GM21381 (cell line): ENCODE results near the gene POLA2.
"Not testable (repeated sequence)": the region's sequence is repeated elsewhere in the genome, so short reads cannot be mapped to it uniquely, and the experiment has no call there.

Experiments
- ATAC-seq: cut with Tn5 transposase; IDR thresholded peaks from one replicate; pipeline ENCODE4 v1.9.1; 2021; ENCODE audit warnings: mild to moderate bottlenecking, moderate library complexity; ENCODE audit not compliant: unreplicated experiment

Gene POLA2

GRCh38 chr11:65241692-65242091 is 20.1 kb upstream of the POLA2 start:
- ATAC-seq, result no peak

DNA sequence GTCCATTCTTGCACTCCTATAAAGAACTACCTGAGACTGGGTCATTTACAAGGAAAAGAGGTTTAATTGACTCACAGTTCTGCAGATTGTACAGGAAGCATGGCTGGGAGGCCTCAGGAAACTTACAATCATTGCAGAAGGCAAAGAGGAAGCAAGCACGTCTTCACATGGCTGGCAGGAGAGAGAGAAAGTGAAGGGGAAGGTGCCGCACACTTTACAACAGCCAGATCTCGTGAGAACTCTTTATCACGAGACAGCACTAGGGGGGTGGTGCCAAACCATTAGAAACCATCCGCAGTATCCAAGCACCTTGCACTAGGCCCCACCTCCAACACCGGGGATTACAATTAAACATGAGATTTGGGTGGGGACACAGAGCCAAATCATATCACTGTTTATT is 19.4 kb upstream of the POLA2 start:
- ATAC-seq, result no peak

DNA sequence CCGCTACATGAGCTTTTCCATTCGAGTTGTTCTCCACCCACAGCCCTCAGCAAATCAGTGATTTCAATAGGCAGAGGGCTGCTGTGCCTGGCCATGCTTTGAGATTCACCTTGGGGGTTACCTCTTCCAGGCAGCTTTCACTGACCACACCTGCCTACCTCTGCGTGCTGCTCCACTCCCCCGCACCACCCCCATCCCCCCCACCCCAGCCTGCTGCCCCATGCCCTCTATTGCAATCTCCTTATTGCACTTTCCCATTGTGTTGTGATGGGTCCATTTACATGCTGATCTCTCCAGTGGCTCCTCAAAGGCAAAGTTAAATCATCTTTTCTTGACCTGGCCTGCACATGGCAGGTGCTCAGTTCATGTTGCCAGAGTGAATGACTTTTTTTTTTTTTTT is 18.0 kb upstream of the POLA2 start:
- ATAC-seq, result no peak

GRCh38 chr11:65245046-65245445 is 16.7 kb upstream of the POLA2 start:
- not testable (repeated sequence) for ATAC-seq

GRCh38 chr11:65246506-65246905 is 15.3 kb upstream of the POLA2 start:
- no peak for ATAC-seq

GRCh38 chr11:65248184-65248710 is 13.5 kb upstream of the POLA2 start:
- not testable (repeated sequence) for ATAC-seq

GRCh38 chr11:65251476-65251875 is 10.3 kb upstream of the POLA2 start:
- no peak for ATAC-seq

- ATAC-seq, result no peak
These were observed 7.0 kb upstream of the POLA2 start for GRCh38 chr11:65254724-65255123.

DNA sequence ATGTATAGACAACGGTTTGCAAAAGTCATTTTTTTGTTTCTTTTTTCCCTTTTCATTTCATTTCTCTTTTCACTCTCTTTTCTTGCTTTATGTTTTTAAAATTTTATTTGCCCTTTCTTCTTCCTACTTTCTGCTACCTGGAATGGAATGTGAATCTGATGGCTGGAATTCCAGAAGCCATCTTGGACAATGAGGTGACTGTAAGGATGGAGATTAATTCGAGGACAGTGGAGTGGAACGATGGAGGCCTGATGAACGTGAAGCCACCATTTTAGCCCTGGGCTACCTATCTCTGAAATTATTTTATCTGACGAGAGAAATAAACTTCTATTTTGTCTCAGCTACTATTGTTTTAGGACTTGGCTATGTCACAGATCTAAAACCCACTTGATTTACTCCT is 2.8 kb upstream of the POLA2 start:
- ATAC-seq, result no peak

- ATAC-seq, result no peak
These were observed 1.5 kb upstream of the POLA2 start for GRCh38 chr11:65260302-65260701.

GRCh38 chr11:65260756-65261590 is 789 bp upstream of the POLA2 start:
- peak; percentile 13 for ATAC-seq

- ATAC-seq, result no peak
These were observed 569 bp downstream of the POLA2 start for GRCh38 chr11:65262381-65262680.

- no peak for ATAC-seq
These were observed 1.0 kb downstream of the POLA2 start for GRCh38 chr11:65262776-65263175.

DNA sequence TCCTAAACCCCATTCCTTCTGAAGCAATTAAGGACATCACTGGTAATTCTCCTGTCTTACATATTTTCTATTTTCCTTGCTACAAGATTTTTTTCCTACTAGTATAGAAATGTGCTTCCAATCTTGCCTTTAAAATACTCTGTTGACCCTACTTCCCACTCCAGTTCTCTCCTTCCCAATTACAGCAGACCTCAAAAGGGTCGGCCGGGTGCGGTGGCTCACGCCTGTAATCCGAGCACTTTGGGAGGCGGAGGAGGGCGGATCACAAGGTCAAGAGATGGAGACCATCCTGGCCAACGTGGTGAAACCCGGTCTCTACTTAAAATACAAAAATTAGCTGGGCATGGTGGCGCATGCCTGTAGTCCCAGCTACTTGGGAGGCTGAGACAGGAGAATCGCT is 3.0 kb downstream of the POLA2 start:
- ATAC-seq, result not testable (repeated sequence)

DNA sequence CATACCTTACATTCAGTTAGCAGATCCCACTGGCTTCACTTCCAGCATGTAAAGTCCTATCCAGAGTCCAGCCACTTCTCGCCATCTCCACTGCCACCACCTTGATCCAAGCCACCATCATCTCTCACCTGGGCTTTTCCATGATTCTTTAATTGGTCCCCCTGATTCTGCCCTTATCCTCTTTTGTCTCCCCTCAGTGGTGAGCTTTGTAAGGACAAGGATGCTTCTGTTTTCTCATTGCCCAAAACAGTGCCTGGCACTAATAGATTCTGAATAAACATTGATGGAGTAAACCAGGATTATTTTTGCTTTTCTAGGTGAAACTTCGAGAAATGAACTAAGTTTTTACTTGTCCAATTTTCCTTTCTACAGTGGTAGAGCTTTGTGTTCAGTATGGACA is 4.4 kb downstream of the POLA2 start:
- no peak for ATAC-seq

GRCh38 chr11:65274735-65275682 is 13.2 kb downstream of the POLA2 start:
- ATAC-seq, result no peak

DNA sequence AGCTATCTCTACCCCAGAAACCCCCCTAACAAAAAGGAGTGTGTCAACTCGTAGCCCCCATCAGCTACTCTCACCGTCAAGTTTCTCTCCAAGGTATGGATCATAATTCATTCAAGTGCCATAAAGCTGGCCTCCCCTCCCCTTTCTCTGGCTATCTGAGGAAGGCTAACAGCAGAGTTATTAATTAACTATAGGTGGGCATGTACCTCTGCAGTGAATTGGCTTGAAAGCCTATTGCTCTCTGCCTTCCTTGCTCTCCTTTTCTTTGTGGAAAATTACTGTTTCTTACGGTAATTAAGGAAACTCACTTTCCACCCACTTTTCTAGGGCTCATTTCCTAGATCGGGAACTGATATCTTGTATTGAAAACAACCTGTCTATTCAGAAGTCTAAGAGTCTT is 14.1 kb downstream of the POLA2 start:
- no peak for ATAC-seq

DNA sequence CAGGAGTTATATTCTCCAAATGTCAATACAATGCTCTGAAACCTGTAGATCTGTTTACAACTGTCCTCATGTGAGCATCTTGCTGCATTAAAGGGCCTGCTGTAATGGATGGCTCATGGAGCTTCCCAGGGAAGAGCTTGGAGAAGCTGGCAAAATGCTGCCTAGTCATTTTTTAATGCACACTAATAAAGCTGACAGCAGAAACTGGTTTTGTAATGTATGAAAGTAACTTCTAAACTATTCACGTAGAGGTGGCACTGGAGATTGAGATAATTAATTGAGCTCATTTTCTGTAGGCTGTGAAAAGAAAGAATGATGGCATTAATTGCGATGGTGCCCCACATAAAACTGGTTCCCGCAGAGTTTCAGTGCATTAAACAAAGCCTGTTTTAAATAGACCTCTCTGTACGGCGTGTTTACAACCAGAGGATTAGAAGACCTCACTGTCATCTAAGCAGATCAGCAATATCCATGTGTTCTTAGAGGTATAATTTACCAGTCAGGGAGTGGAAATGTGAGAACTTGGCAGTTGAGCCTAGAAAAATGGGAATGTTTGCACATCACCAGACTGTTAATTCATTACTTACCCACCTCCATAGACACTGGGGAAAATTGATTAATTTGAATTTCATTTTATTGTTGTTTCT is 16.0 kb downstream of the POLA2 start:
- ATAC-seq, result no peak

DNA sequence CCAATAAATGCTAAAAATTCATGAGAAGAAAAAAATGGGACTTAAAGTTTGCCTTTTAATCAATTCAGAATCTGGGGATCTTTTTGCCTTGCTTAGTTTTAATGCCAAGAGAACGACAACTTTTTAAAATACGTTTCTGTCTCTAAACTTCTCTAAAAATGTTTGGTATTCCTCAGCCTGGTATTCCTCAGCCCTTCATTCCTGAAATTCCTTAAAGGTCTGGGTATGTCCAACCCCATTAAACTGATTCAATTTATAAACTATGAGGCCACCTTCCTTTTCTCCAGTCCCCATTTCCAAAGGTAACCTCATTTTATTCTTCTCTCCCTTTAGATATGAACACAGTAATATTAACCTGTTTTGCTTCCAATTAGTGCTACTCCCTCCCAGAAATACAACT is 16.6 kb downstream of the POLA2 start:
- ATAC-seq, result no peak

GRCh38 chr11:65279279-65279678 is 17.5 kb downstream of the POLA2 start:
- ATAC-seq, result no peak

DNA sequence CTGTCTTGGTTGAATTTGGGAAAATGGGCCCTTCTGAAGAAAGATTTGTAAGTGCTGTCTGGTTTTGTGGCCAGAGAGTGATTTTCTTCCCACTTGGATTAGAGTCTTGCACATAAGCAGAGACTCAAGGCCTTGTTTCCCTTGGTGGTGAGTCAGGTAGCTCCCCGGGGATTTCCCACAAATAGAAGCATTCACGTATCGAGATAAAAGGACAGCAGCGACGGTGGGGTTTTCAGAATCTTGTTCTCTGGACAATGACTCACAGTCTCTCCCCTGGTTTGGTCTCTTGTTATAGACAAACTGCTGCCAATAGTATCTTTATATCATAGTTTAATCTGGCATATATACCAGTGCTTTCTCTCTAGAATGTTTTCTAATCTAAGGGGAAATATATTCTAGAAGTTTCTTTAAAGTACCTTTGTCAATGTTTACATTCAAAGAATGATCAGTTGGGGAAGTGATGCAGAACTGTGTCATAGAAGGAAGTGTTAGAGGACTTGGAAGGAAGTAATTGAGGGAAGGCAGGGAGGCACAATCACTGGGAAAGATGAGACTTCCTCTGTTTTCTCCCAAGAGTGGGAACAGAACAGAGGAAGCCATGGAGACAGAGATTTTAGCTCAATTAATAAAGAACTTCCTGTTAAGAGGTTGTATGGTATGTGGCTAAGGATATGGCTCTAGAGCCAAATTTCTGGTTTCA is 18.1 kb downstream of the POLA2 start:
- no peak for ATAC-seq
